Mononuclear cell (primary cell): Measurements from ENCODE around the gene TEX52. TPM values are rescaled to one million over a fixed set of nuclear protein-coding genes. Genes with fewer than 3 reads are reported as not detected.

Experiments used
- H3K27me3 ChIP-seq: 2 replicates; pipeline ENCODE4 v1.6.0; 2011; ENCODE audit warnings: low read length, control low read depth; ENCODE audit not compliant: insufficient read depth
- H3K4me1 ChIP-seq: 2 replicates; pipeline ENCODE4 v1.5.1; 2011; ENCODE audit warnings: mild to moderate bottlenecking, low read length, control low read depth; ENCODE audit not compliant: insufficient read depth
- H3K4me3 ChIP-seq: 2 replicates; pipeline ENCODE4 v1.5.1; 2011; ENCODE audit warnings: mild to moderate bottlenecking, low read length, moderate library complexity
- H3K9me3 ChIP-seq: 2 replicates; pipeline ENCODE4 v1.5.1; 2011; ENCODE audit warnings: low read depth, mild to moderate bottlenecking, control low read depth, low read length
- total RNA-seq: library from RNA; depleted of rRNA; stranded (reverse); fragments of >200 nt; gene quantifications from one replicate; pipeline ENCODE4 v1.2.3, GENCODE V29; 2012

Gene TEX52
- total RNA-seq, 1 donor = not detected

GRCh38 chr12:2854669-2855453 is 2.0 kb downstream of the TEX52 start:
- Histone ChIP-seq H3K4me1 (no peaks in the 10 kb centered on the region), H3K4me3 (no peak overlapping the region), H3K9me3 (no peaks in the 10 kb centered on the region), H3K27me3 (no peaks in the 10 kb centered on the region)

DNA sequence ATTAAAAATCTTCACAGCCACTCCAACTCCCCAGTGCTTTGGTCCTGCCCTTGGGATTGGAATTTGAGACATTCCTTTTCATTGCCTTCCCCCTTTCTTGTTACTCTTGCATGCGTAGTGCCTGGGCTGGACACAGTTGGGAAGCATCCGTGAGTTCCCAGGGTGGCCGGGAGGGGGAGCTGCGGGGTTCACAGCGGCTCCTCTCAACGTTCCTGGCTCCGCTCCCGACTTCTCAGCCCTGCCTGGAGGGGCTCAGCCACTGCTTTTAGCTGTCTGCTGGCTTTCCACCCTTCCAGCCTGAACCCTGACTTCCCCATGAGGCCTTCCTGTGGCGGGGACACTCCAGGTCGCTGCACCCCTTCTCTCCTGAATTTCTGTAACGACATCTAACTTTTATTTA is 3.2 kb downstream of the TEX52 start:
- Histone ChIP-seq H3K9me3 (no peaks in the 10 kb centered on the region), H3K27me3 (no peaks in the 10 kb centered on the region), H3K4me3 (no peak overlapping the region), H3K4me1 (no peaks in the 10 kb centered on the region)

- no peaks in the 10 kb centered on the region for H3K4me1 ChIP-seq
- H3K9me3 ChIP-seq = no peaks in the 10 kb centered on the region
- H3K4me3 ChIP-seq = no peak overlapping the region
- H3K27me3 ChIP-seq = no peaks in the 10 kb centered on the region
Observed at GRCh38 chr12:2851931-2852330, 4.9 kb downstream of the TEX52 start.

DNA sequence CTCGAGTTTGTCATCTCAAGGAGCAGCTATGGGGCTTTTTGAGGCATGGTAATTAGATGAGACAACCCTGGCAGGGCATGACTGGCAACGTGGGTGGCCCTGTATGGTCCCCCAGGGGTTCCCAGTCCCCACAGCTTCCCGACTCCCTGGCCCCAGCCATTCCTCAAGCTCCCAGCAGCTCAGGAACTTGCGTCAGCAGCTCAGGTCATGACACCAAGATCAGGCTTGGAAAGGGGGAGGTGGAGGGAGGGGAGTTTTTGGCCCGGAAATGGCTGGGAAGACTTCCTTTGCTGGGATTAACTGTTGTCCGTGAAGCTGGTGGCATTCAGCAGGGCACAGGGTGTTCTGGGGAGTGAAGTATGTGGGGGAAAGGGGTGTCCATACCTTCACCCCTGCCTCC is 11.6 kb downstream of the TEX52 start:
- no peaks in the 10 kb centered on the region for H3K27me3 ChIP-seq
- no peaks in the 10 kb centered on the region for H3K4me1 ChIP-seq
- no peaks in the 10 kb centered on the region for H3K9me3 ChIP-seq
- no peak overlapping the region for H3K4me3 ChIP-seq

GRCh38 chr12:2844786-2845185 is 12.1 kb downstream of the TEX52 start:
- no peaks in the 10 kb centered on the region for H3K4me1 ChIP-seq
- no peak overlapping the region for H3K4me3 ChIP-seq
- H3K27me3 ChIP-seq = no peaks in the 10 kb centered on the region
- no peaks in the 10 kb centered on the region for H3K9me3 ChIP-seq

DNA sequence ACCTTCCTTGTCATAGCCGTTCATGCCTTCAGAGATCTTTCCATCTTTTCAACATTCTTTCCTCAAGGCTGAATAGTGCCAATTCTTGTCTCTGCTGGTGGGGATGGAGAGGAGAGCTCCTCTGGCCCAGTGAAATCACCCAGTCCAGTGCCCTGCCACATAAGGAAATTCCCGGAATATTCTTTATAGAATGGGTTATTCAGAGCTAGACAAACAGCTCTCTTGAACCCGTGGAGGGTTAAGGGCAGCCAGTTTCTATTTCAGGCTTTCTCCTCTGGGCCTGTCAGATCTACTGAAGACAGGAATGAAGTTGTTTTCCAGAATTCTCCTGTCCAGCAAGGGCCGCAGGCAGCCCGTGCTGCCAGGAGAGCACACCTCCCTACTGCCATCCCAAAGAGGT is 13.9 kb downstream of the TEX52 start:
- Histone ChIP-seq H3K4me3 (no peak overlapping the region), H3K9me3 (no peaks in the 10 kb centered on the region), H3K27me3 (no peaks in the 10 kb centered on the region), H3K4me1 (no peaks in the 10 kb centered on the region)

DNA sequence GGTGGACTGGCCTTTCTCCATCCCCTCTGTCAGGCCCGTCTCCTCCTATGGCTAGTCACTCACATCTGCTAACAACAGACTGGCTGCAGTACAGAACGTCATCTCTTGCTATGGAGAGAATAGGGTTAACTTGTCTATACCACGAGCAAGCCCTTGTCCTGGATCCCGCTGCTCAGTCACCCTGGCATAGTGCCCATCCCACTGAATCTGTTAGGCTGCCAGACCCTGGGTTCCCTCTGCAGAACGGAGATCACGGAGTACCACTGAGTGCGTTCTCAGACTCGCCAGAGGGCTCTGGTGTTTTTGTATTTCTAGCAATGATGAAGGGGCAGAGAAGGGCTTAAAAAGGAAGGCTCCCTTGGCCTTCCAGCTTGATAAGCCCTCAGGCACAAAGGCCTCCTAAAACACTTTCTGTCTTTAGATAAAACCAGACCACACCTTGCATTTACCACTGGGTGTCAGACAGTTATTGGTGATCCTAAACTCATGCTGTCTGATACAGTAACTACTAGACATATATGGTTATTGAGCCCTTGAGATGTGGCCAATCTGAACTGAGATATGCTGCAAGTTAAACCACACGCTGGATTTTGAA is 15.7 kb downstream of the TEX52 start:
- no peak overlapping the region for H3K4me3 ChIP-seq
- no peaks in the 10 kb centered on the region for H3K27me3 ChIP-seq
- no peaks in the 10 kb centered on the region for H3K4me1 ChIP-seq
- H3K9me3 ChIP-seq = no peaks in the 10 kb centered on the region

DNA sequence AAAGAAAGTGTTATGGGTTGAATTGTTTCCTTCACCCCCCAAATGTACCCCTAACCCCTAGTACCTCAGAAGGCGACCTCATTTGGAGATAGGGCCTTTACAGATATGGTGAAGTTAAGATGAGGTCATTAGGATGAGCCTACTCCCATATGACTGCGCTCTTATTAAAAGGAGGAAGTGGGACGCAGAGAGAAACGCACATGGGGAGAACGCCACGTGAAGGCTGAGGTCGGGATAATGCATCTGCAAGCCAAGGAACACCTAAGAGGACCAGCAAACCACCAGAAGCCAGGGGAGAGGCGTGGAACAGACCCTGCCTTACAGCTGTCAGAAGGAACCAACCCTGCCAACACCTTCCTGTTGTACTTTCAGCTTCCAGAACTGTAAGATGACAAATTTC is 20.3 kb downstream of the TEX52 start:
- H3K27me3 ChIP-seq = no peaks in the 10 kb centered on the region
- H3K9me3 ChIP-seq = no peaks in the 10 kb centered on the region
- no peaks in the 10 kb centered on the region for H3K4me1 ChIP-seq
- H3K4me3 ChIP-seq = no peak overlapping the region

GRCh38 chr12:2835691-2836403 is 21.0 kb downstream of the TEX52 start:
- H3K4me1 ChIP-seq = no peaks in the 10 kb centered on the region
- H3K4me3 ChIP-seq = no peak overlapping the region
- no peaks in the 10 kb centered on the region for H3K9me3 ChIP-seq
- no peaks in the 10 kb centered on the region for H3K27me3 ChIP-seq

GRCh38 chr12:2834581-2835491 is 22.0 kb downstream of the TEX52 start, which contains the start of gene NRIP2:
Gene NRIP2, minus strand, starts transcription at chr12:2835035. Its CDS starts 52 bp downstream, at chr12:2834983.
- H3K9me3 ChIP-seq = no peaks in the 10 kb centered on the region
- no peak within 1 kb of the TSS for H3K4me3 ChIP-seq
- no peaks in the 10 kb centered on the region for H3K27me3 ChIP-seq
- no peaks in the 10 kb centered on the region for H3K4me1 ChIP-seq

DNA sequence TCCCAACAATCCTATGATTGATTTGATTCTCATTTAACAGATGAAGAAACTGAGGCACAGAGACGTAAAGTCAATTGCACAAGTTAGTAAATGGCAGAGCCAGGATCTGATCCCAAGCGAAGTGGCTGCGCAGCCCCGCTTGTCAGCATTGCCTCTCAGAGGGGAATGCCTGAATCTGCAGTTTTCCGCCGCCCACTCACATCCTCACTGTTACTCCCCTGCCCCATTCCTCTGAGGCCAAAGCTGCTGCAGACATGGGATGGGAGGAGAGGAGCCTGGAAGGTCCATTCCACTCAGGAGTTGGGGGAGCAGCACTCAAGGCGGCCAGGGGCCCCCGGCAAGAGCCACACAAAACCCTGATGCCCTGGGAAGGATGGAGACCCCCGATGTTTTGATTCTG is 23.0 kb downstream of the TEX52 start:
- Histone ChIP-seq H3K9me3 (no peaks in the 10 kb centered on the region), H3K27me3 (no peaks in the 10 kb centered on the region), H3K4me3 (no peak overlapping the region), H3K4me1 (no peaks in the 10 kb centered on the region)

- Histone ChIP-seq H3K9me3 (no peaks in the 10 kb centered on the region), H3K4me1 (no peaks in the 10 kb centered on the region), H3K27me3 (no peaks in the 10 kb centered on the region), H3K4me3 (no peak overlapping the region)
Observed at GRCh38 chr12:2833327-2833726, 23.5 kb downstream of the TEX52 start.

DNA sequence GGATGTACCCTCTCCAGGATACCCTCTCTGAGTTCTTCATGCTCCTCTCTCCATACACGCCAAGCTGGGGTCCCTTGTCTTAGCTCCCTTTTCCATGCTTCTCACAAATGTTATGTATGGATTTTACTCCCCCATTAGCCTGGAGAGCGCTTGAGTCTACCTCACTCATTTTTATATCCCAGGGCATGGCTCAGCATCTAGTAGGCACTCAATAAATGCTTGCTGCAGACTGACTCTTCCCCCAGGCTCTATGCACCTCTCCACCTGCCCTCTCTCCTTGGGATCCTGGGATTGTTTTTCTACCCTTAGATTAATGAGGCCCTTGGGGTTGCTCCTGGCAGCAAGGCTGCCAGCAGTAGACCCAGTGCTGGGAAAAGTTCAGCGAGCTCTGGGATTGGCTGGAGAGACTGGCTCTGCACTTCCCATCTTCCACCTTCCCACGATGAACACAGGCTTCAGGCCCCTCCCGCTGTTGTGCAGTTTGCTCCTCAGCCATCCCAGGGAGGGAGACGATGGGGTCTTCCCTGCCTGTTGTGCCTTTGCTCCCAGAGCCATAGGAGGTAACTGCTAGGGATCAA is 24.2 kb downstream of the TEX52 start:
- Histone ChIP-seq H3K27me3 (no peaks in the 10 kb centered on the region), H3K4me1 (no peaks in the 10 kb centered on the region), H3K4me3 (no peak overlapping the region), H3K9me3 (no peaks in the 10 kb centered on the region)

- Histone ChIP-seq H3K27me3 (no peaks in the 10 kb centered on the region), H3K4me3 (no peak overlapping the region), H3K9me3 (no peaks in the 10 kb centered on the region), H3K4me1 (no peaks in the 10 kb centered on the region)
Observed at GRCh38 chr12:2829275-2829674, 27.6 kb downstream of the TEX52 start.
